NCI-H2171 treated with DMSO at 0.1 percent for 48 hours (cell line): Measurements from ENCODE around the gene POLD2.
A peak's percentile ranks its signal among the peaks of the same experiment; 100 is the strongest.
"Not testable (repeated sequence)": the region's sequence is repeated elsewhere in the genome, so short reads cannot be mapped to it uniquely, and the experiment has no call there.

Source experiments
- DNase-seq: peaks from one replicate; lab custom pipeline; 2025; lab: John Stamatoyannopoulos, UW

The POLD2 gene

GRCh38 chr7:44123190-44124003 is at the start of gene POLD2:
Gene POLD2, minus strand, starts transcription at chr7:44123548. Its CDS starts 1,495 bp downstream, at chr7:44122053.
- peak; percentile 96 for DNase-seq

GRCh38 chr7:44172803-44173424 is 49.6 kb upstream of the POLD2 start:
- DNase-seq: peak; percentile 27

- no peak for DNase-seq
These were observed 49.0 kb upstream of the POLD2 start for GRCh38 chr7:44172352-44172751.

- not testable (repeated sequence) for DNase-seq
These were observed 48.6 kb upstream of the POLD2 start for GRCh38 chr7:44171901-44172300.

- no peak for DNase-seq
These were observed 44.6 kb upstream of the POLD2 start for GRCh38 chr7:44167920-44168319.

GRCh38 chr7:44163591-44163990 is 40.2 kb upstream of the POLD2 start:
- DNase-seq: no peak

- DNase-seq: no peak
These were observed 39.5 kb upstream of the POLD2 start for GRCh38 chr7:44162785-44163395.

GRCh38 chr7:44162179-44162578 is 38.8 kb upstream of the POLD2 start:
- DNase-seq: no peak

- no peak for DNase-seq
These were observed 38.0 kb upstream of the POLD2 start for GRCh38 chr7:44161371-44161770.

- no peak for DNase-seq
These were observed 36.7 kb upstream of the POLD2 start for GRCh38 chr7:44159824-44160630.

- DNase-seq: no peak
These were observed 35.7 kb upstream of the POLD2 start for GRCh38 chr7:44158873-44159631.

- no peak for DNase-seq
These were observed 34.9 kb upstream of the POLD2 start for GRCh38 chr7:44158096-44158872.

GRCh38 chr7:44157116-44158080 is 34.0 kb upstream of the POLD2 start:
- no peak for DNase-seq

- DNase-seq: no peak
These were observed 33.2 kb upstream of the POLD2 start for GRCh38 chr7:44156453-44157010.

- no peak for DNase-seq
These were observed 32.1 kb upstream of the POLD2 start for GRCh38 chr7:44155191-44156185.

GRCh38 chr7:44154703-44155102 is 31.4 kb upstream of the POLD2 start:
- no peak for DNase-seq

GRCh38 chr7:44153948-44154335 is 30.6 kb upstream of the POLD2 start:
- DNase-seq: no peak
